Prostate gland (tissue), 2 donors: ENCODE measurements around the gene KLHL25.

ENCODE experiments used
- CTCF ChIP-seq, 4 experiments: fragments of 200-600 bp in 2 of 4; fragments of 450-650 bp in 2 of 4; sonication (generic) in 2 of 4; IDR thresholded peaks; 1 replicate in 3 of 4; 2 replicates in 1 of 4; pipeline ENCODE4 v1.5.1; 2016 to 2019; ENCODE audit warnings: antibody characterized with exemption in 4 of 4, mild to moderate bottlenecking in 2 of 4, moderate library complexity in 2 of 4
- POLR2AphosphoS5 ChIP-seq: sonication (generic); formaldehyde crosslinking; IDR thresholded peaks from one replicate; pipeline ENCODE4 v1.6.1; 2017; ENCODE audit warnings: antibody characterized with exemption

DNA sequence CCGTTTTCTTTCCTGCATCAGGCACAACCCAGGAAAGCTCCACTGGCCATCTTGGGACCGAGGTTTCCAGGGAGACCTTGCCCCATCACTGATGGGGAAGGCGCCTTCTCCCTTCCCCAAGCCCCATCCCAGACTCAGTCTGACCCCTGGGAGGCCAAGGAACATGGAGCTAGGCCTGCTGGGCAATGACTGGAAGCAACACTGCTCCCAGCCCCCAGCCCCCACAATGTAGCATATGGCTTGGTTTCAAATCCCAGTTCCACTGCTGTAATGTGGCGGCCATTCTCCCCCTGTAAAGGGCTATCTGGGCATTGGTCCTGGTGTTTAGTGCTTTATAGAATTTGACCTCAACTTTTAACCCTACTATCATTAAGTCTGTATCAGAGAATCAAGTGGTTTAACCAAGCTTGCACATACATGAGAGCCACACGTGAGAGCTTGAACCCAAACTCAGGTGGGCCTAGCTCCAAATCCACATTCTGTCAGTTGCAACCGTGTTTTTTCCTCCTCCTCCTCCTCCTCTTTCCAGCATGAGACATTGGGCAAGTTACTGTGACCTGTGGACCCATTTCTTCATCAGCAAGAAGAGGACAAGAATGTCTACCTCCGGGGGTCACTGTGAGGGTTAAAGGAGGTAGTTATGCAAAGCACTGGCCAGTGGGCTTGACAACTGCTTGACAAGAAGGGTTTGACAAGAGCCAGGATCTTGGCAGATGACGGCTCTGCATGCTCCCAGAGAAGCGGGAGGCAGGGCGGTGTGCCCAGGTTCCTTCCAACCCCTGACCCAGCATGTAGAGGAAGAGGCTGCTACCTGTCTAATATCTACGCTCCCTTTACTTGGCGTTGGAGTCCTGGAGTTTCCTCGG, 37.4 kb downstream of the KLHL25 start:
- TF ChIP-seq CTCF (IDR thresholded peaks at IDR 0.05) (no peak), POLR2AphosphoS5 (no peak)
